Lung microvascular endothelial cell (primary cell): ENCODE measurements around the gene TSR1. TPM values are rescaled to one million over a fixed set of nuclear protein-coding genes. Genes with fewer than 3 reads are reported as not detected.
A peak's percentile ranks its signal among the peaks of the same experiment; 100 is the strongest.
"Not testable (repeated sequence)": the region's sequence is repeated elsewhere in the genome, so short reads cannot be mapped to it uniquely, and the experiment has no call there.

Source experiments
- DNase-seq, 2 donors: peaks; one replicate each; pipeline versions ENCODE4 v3.0.0 to v3.0.0-alpha.2; 2010; ENCODE audit warnings: low read depth in 2 of 2
- total RNA-seq: library from RNA; depleted of rRNA; stranded (reverse); fragments of >200 nt; gene quantifications from 2 replicates; pipeline ENCODE4 v1.2.1, GENCODE V29; 2014

The TSR1 gene
- total RNA-seq, 1 donor from 2014 or later = 34.1 TPM

DNA sequence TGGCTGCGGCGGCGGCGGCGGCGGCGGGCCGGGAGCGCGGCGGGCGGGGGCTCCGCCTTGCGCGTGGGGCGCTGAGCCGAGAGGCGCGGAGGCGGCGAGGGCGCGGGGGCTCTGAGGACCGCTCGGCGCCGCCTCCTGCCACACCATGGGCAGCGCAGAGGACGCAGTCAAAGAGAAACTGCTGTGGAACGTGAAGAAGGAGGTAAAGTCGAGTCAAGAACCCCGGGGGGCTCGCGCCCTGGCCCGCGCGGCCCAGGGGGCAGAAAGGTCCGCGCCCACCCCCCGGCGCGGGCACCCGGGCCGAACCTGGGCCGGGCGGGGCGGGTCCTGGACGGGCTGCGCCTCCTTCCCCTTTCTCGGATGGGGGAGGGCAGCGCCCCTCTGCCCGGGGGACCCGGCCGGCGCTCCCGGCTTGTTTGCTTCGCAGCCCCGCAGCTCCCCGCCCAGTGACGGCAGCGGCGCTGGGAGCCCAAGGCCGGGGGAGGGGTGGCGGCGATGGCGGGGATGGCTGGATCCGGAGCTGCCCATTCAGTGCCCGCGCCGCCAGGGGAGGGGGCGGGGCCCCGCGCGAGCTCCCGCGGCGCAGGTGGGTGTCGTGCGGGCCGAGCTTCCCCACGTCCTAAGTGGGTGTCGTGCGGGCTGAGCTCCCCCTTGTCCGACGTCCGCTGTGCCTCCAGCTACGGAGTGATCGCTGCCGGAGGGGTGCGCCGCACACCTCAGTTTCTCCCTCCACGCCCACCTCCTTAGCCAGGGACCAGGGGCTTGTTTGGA is 1.5 kb upstream of the TSR1 start:
- DNase-seq = peak; percentile 66 to 71

- DNase-seq = peak; percentile 60 to 77
Observed at GRCh38 chr17:2336852-2337543, 741 bp upstream of the TSR1 start, which contains the start of gene SGSM2. TSS of gene SGSM2 (plus strand) at chr17:2337501. CDS start at chr17:2337689, 188 bp downstream.

DNA sequence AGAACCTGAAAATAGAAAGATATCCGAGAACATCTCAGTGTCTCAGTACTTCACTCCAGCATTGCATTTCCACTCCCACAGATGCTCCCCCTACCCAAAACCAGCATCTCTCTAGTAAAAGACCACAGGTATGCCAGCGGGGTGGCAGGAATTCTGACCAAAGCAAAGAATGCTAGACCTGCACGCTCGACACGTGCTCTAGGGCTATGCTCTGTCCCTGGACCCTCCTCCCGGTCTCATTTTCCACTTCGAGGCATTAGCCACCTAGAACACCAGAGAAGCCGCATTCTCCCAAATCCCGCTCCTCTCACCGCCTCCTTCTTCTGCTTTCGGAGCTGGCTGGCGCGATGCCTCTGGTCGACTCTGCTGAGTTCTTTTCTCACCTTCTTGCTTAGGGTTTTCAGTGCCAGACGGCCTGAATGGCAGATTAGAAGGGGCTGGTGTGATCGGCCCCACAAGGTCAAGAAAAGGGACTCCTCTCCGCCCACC is 487 bp downstream of the TSR1 start:
- no peak for DNase-seq

GRCh38 chr17:2331303-2331702 is 5.0 kb downstream of the TSR1 start:
- peak in 1 of 2 donors; percentile 10 for DNase-seq

DNA sequence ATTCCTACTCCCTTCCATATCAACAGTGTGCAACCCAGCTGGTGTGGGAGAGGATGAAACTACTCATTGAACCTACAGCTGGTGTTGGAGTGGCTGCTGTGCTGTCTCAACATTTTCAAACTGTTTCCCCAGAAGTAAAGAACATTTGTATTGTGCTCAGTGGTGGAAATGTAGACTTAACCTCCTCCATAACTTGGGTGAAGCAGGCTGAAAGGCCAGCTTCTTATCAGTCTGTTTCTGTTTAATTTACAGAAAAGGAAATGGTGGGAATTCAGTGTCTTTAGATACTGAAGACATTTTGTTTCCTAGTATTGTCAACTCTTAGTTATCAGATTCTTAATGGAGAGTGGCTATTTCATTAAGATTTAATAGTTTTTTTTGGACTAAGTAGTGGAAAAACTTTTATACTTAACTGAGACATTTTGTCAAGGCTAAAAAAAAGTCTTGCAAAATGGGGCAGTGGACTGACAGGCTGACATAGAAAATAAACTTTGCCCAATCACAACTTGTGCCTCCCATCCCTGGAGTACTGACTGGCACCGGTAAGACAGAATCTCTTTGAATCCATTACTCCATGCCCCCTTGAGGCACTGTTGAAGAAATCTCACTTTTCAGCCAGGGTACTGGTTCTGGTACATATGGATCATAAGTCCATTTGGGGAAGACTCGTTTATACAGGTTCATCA is 12.5 kb downstream of the TSR1 start:
- no peak for DNase-seq

DNA sequence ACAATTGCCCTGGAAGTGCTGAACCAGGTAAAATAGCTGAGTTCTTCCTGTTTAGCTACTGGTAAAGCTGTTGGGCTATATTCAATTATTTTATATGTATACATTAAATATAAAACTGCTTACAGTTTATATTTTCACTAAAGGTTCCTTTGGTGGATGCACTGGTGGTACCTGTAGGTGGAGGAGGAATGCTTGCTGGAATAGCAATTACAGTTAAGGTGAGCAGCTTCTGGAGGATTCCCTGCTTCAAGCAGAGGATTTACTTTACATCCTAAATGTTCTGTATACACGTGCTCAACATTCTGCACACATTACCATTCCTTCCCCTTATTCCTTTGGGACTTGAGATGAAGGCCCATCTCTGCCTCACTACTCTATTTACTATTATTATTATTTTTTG is 14.9 kb downstream of the TSR1 start:
- DNase-seq = no peak

DNA sequence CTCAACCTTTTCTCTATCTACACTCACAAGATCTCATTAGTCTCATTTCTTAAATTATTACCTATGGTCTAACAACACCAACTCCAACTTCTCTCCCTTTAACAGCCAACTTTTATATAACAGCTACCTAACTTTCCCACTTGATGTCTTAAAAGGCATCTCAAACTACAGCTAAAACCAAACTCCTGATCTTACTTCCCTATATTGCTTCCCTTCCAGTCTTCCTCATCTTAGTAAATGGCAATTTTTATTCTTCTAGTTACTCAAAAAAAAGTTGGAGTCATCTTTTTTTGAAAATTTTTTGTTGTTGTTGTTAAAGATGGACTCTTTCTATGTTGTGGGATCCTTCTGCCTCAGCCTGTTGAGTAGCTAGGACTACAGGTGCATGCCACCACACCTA is 17.2 kb downstream of the TSR1 start:
- DNase-seq = no peak

GRCh38 chr17:2317796-2318195 is 18.5 kb downstream of the TSR1 start:
- DNase-seq = no peak

DNA sequence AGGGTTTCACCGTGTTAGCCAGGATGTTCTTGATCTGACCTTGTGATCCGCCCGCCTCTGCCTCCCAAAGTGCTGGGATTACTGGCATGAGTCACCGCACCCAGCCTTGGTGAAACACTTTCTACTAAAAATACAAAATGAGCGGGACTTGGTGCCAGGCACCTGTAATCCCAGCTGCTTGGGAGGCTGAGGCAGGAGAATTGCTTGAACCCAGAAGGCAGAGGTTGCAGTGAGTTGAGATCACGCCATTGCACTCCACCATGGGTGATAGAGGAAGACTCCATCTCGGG is 19.4 kb downstream of the TSR1 start:
- DNase-seq = not testable (repeated sequence)

DNA sequence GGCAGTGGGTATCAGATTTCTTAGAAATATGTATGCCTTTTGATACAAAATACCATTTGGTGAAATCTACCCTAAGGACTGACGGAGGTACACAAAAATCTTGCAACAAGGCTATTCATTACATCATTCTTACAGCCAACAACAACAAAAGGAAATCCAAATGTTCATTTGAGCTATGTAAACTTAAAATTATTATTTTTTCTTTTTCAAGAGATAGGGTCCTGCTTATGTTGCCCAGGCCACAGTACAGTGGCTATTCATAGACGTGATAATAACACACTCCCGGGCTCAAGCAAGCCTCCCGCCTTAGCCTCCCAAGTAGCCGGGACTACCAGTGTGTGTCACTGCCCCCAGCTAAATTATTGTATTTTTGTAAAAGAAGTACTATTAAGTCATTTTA is 23.5 kb downstream of the TSR1 start:
- DNase-seq = peak in 1 of 2 donors; percentile 58

- no peak for DNase-seq
Observed at GRCh38 chr17:2309338-2310154, 26.7 kb downstream of the TSR1 start.

- DNase-seq = no peak
Observed at GRCh38 chr17:2304931-2305330, 31.3 kb downstream of the TSR1 start.

- peak; percentile 90 to 94 for DNase-seq
Observed at GRCh38 chr17:2303204-2304188, 32.8 kb downstream of the TSR1 start, which contains the start of the genes SMG6 and SRR. TSS of gene SMG6 (minus strand) at chr17:2303785. CDS start at chr17:2303720, 65 bp downstream. TSS of gene SRR (plus strand) at chr17:2303950. CDS start at chr17:2315561, 11,611 bp downstream.

DNA sequence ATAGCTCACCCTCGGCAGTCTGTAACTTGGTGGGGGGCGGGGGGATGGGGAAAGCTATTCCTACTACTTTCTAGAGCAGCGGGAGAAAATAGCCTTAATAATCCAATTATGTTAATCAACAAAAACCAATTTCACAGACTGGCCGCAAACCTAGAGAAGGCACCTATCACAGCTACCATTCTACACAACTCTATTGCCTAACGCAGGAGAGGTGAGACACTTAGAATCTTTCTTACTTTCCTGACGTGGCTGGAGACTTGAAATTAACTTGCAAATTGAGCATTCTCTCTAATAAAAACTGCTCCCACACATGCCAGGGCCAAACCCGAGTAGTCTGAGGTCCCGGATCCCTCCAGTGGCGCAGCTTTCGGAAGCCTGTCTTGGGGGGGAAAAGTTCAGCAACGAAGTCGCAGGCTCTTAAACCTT is 33.5 kb downstream of the TSR1 start:
- DNase-seq = peak in 1 of 2 donors; percentile 6

DNA sequence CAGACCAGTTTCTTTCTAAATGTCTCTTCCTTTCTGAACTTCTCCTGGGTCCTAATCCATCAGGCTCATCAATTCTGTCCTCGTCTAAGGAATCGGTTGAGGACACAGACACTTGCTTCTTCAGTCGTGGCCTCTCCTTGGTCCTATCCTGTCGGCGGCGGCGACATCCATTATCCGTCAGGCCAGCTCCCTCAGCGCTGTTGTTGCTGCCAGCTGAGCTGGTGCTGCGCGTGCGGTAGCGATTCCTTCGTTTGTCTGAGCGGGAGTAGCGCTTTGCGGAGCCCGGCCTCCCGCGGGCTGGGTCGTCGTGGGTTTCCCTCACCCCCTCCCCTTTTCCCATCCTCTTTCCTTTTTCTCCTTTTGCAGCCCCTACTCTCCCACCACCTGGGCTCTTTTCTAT is 36.5 kb downstream of the TSR1 start:
- DNase-seq = no peak

DNA sequence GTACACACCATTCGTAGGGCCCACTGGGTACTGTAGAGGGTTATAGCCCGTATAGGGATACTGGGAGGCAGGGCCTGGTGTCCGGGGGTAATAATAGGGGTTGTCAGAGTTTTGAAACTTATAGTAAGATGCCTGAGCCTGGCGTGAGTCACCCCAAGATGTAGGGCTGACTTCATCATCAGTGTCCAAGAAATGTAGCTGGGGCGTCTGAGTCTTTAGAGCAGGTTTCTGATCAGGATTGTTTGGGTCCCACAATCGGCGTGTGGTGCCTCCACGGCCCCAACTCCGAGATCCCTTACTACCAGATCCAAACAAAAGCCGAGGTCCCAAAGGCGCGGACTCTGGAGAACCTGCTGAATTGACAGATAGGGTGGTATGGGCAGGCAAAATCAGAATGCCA is 37.1 kb downstream of the TSR1 start:
- no peak for DNase-seq

- DNase-seq = no peak
Observed at GRCh38 chr17:2297023-2297422, 39.2 kb downstream of the TSR1 start.

GRCh38 chr17:2295575-2295974 is 40.7 kb downstream of the TSR1 start:
- no peak for DNase-seq

GRCh38 chr17:2292100-2292499 is 44.2 kb downstream of the TSR1 start:
- no peak for DNase-seq

DNA sequence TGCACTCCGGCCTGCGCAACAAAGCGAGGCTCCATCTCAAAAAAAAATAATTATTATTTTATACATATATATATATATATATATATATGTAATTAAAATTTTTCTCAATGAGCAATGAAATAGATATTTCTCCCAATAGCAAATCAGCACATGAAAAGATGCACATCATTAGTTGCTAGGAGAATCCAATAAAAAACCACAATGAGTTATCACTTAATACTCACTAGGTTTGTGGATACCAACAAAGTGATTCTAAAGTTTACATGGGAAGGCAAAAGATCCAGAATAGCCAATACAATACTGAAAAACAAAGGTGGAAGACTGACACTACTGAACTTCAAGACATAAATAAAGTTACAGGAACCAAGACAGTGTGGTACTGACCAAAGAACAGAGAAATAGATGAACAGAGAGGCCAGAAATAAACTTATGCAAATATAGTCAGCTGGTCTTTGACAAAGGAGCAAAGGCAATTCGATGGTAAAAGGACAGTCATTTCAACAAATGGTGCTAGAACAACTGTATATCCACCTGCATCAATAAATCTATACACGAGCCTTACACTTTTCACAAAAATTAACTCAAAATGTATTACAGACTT is 46.3 kb downstream of the TSR1 start:
- no peak for DNase-seq
